ELR (cell line): ENCODE data around the gene HS6ST3.
A peak's percentile ranks its signal among the peaks of the same experiment; 100 is the strongest.

Source experiments
- DNase-seq: peaks from one replicate; pipeline ENCODE4 v3.0.0-alpha.2; 2015; ENCODE audit warnings: low read depth

HS6ST3 gene

DNA sequence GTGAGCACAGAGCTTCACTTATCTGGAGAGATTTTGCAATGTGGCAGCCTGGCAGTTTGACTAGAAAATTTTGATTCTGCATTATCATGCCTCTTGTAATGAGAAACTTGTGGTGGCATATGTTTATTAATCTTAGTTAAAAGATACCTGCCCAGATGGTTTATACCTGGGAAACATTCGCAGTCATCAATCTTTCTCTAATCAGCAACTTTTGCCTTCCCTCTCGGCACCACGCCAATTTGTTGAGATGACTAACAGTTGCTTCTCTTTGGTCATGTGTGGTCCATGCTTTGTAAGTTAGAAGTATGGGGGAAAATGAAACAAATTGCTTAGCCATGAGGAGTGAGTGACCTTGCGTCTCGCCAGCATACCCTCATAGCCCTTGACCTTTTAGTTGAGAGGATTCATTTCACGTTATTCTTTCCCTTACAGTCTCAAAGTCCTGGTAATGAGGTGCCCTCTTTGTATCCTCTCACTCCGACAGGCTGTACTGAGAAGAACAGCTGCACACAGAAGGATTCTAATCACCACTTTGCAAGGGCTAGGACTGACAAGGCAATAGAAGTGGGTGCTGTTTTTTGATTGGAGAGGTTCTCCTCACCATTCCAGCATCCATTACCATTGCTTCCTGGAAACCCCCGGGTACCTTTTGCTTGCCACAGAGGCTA is 703.0 kb downstream of the HS6ST3 start:
- peak; percentile 30 for DNase-seq

DNA sequence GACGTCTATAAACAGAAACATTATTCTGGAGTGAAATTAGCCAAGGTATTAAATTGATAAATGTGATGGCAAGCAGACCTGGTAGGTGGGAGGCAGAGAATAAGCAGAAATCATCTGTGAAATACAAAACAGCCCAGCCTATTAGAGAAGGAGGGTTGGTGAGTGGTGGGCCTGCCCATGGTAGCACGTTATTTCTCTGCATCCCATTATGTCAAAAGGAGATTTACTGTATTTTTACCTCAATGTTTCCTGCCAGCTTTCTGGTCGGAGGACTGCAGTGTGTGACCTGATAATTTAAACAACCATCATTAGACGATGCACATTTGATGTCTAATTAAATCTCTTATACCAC is 703.5 kb downstream of the HS6ST3 start:
- DNase-seq: no peak

DNA sequence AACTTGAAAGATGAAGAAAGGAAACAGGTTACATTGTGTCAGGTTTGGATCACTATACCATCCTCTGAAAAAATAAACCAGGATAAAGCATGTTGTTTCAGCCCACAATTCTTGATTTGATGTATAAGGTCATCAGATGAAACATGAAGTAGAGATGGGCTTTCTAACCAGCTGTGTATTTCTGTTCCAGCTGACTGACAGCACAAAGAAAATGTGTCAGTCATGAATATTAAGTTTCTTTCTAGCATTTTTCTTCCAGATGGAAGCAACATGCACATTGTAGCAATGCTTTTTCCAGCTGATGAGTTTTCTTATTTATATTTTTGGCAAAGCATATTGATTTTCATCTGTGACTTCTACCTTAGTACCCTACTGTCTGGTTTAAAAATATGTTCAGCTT is 704.8 kb downstream of the HS6ST3 start:
- no peak for DNase-seq

DNA sequence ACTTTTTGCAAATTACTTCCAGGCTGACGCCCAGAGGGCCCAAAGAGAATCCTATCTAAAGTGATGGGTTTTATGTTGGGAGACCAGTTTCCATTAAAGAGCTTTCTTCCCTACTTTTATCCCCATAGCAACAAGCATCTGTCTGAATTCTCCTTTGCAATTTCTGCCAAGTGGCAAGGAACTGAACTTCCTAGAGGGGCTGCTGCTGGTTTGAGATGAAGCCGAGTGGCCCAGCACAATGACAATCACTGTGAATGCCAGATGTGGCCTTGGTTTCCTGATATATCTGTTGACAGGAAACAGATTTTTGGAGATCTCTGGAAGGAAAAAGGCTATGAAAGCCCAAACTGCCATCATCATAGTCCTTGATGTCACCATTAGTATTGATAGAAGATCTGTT is 705.8 kb downstream of the HS6ST3 start:
- no peak for DNase-seq

DNA sequence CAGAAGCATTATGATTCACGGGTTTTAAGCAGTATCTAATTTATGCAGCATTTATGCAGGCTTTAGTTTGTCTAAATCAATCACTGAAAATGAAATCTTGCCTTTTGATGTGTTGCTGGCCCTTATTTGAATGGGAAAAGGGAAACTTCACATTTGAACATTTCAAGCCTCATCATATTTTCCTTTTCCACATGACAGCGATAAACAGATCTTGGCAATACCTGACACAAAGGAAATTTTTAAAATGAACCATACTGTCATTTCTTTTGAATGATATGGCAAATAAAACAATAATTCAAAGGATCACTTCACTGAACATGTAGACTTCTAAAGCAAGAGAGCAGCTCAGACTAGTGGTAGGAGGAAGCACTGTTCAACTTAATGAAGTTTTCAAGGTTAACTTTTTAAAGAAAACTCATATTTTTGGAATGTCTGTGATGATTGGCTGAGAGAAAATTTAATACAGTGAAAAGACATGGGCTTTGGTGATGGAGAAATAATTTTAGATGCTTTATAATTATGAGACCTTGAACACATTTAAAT is 706.3 kb downstream of the HS6ST3 start:
- DNase-seq: peak; percentile 14

DNA sequence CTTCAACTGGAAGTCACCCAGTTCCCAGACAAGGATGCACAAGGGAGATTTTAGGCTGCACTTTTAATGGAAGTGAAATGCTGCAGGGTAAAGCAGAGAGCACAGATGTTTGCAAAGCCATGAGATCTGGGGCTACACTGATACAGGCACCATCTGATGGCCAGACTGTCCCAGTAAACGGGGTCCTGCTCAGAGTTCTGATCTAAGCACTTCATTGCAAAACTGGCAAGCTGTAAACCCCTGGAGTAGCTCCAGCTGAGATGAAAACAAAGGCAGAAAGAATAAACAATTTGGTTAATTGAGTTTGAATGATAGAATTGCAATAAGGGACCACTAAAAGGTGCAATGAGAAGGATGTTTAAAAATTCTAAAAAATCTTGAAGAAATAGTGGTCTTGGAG is 707.2 kb downstream of the HS6ST3 start:
- no peak for DNase-seq

DNA sequence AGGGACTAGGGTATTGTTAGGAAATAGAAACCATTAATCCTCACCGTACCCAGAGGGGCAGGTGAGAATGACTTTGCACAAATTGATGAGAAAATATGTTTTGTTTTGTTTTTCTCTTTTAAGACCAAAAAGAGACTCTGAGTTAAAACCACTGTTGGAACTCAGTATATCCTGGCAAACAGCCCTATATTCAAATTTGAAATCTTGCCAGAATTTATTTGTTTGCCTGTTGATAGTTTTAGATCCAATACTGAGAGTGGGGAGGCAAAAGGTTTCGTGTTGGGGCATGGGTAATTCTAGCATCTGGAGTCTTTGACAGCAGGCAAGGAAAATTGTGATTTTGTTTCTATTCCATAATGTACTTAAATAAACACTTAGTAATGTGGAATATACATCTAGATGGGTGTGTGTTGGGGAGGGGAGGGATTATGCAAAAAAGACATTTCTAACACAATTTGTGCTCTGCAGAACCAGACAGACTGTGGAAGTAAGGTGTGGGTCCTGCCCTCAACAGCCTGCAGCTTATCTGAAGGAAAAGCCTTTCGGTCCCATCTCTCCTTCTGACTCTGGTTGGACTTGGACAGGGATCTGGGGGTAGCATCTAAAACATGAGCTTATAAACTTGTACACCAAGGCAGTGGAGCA is 713.7 kb downstream of the HS6ST3 start:
- no peak for DNase-seq

DNA sequence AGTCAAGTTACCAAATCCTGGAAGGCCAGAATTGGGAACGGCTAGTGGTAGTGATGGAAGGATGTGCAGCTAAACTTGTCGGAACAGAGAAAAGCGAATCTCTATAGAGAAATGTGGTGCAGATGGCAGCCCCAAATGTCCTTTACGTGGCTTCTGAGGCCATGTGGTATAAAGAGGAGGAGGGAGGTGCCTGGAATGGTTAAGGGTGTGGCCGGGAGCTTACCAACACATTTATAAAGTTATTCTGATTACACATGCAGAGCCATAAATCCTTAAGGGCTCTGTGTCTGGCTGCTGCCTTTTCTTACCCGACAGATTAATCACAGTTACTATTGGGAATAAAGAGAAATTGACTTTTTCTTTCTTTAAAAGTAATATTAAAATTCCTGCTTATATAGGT is 714.3 kb downstream of the HS6ST3 start:
- DNase-seq: no peak

DNA sequence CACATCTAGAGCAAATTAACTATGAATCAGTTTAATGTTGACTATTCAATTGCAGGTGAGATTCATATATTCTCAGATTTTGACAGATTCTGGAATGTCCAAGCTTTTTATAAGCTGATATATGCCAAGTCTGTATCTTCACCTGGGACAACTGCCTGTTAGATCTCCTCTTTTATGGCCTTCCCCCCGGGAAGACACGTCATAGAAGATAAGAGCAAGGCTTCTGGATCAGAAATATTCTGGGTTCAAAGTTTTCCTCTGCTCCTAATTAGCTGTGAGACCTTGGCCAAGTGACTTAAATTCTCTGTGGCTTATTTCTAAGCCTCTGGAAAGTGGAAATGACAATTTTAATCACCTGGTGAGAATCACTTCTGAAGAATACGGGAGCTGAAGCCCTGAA is 716.8 kb downstream of the HS6ST3 start:
- DNase-seq: no peak

DNA sequence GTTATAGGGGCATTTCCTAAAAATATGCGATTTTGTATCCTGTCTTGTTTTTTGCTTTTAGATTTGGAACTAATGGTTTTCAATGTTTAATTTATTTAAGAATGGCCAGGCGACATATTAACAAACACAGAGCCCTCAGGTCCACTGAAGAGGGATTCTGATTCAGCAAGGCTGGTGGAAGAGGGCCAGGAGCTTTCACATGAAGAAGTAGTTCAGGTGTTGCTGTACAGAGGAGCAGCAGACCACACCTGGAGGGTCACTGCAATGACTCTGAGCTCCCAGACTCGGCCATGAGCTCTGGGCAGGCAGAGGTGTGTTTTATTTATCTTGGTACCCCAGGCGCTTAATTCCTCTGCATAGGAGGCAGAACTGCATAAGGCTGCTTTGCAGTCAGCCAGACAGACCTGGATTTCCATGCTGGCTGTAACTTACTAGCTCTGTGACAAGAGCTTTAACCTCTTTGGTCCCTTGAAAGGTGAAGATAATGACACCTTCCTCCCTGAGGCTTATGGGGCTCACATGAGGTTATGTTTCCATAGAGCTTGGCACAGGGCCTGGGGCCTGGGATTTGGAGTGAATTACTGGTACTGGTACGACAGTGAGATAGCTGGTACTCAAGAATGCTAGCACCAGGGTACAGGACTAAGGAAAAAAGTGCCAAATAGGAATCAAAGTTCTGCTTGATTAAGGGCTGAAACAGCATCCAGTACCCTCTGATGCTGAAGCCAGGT is 719.6 kb downstream of the HS6ST3 start:
- no peak for DNase-seq

DNA sequence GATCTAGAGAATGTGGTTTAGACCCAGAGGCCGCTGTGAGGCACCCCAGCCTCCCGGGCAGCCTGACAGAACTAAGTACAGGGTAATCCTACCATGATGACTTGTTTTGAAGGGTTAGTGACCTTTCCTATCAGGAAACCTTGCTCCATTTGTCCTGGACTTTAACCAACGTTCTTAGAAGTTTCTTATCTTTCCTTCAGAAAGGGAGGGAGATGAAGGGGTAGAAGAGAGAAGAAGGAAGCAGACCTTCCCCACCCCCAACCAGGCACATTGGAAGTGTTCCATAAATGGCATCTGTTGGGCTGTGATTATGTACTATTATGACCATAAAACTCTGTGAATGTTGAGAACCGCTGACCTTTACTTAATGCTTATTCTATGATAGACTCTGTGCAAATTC is 720.2 kb downstream of the HS6ST3 start:
- DNase-seq: no peak

DNA sequence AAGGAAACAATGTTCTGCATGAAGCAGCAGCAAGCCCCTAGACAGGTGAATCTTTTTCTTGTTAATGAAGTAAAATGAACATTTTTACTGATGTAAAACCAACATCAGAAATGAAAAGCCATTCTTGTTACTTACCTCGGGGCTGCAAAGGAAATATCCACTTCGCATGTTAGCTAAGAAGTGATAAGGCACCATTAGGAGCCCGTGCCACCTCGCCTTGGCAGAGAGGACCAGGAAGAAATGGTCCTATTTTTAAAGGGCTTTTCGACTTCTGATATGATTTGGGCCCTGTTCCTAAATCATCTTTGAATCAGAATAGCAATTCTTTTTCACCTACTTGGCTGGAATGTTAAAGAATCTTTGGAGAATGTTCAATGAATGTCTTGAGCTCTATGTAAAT is 721.1 kb downstream of the HS6ST3 start:
- no peak for DNase-seq

DNA sequence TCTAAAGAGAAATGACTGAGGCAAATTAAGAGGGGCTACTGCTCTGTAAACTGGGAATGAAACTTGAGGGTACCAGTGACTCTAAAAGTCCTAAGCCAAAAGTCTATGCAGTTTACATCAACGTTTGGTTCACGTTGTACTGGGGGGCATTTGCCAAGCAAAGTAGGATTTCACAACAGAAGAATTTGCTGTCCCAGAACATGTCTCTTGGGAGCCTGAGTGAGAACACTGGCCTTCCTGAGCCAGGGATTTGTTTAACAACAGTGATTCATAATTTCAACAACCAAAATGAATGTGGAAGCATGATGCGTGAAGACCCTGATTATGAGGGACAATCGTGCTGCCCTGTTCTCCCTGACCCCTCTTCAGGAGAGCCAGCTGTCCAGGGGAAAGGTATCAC is 726.4 kb downstream of the HS6ST3 start:
- DNase-seq: no peak

DNA sequence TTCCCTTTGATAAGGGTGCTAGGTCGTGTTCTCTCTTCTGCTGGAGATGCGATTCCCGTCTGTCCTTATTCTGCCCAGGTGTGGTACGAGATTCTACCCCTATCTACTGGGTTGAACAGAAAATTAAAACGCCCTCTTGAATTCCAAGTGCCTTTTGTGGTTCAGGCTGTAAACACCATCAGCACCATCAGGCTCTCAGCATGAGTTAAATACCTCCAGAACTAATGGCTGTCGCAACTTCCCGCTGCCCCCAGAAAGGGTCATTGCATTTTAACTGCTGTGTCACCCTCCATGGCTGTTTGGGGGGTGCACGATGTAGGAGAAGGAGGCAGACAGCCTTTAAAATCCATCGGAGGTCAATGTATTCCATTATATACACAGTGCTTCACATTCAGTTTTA is 727.0 kb downstream of the HS6ST3 start:
- DNase-seq: no peak

DNA sequence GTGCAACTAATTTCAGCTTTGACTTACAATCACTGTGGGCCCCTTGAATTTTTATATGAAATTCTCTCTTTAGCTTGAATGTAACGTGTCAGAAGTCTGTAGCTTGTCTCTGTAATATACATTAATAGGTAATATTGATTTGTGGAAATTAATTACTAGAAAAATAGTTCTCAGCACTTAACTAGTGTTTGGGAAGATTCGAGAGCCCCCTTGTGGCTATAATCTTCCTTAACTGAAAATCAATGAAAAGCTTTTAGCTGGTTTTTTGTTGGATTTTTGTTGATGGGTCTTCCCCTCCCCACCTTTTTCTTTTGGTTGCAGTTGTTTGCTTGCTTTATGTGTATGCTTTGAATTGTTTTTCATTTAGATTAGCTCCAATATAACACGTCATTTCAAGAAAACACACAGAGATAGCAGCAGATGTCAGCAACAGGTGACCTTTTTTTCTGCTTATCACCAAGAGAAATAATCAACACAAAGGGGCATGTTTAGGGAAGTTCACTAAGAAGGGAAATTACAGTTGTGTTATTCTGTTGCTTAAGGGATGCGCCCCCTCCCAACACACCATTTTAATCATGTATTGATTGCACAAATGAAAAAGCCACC is 727.5 kb downstream of the HS6ST3 start:
- peak; percentile 43 for DNase-seq

DNA sequence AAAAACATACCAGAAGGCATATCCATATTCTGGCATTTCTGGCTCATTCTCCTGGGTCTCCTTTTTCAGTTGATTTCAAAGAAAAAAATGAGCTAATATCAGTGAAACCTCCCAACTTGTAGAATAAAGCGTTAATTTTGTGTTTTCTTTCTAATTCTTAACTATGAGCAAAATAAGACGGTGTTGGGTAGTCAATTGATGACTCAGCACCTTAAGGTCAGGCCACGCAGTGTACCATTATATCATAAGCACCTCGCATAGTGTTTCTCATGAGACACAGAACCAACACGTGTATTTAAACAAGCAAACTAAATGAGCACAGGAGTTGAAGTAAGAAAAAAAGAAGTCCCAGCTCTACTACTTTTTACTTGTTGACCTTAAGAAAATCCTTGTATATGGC is 729.5 kb downstream of the HS6ST3 start:
- no peak for DNase-seq

DNA sequence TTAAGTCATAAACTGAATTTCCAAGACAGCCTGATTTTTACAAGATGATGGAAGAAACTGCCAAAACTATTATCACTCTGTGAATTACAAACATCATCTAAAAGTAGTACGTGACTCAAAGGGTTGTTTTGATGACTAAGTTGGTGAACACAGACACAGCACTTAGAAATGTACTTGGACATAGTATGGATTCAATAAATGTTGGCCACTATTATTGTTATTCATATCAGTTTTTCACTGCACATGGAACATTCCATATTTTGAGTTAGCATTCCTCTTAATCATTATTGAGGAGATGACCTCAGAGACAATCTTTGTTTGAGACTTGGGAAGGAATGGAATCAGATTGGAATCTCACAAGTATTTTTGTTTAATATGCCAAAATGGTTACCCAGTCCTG is 731.5 kb downstream of the HS6ST3 start:
- DNase-seq: peak; percentile 48

DNA sequence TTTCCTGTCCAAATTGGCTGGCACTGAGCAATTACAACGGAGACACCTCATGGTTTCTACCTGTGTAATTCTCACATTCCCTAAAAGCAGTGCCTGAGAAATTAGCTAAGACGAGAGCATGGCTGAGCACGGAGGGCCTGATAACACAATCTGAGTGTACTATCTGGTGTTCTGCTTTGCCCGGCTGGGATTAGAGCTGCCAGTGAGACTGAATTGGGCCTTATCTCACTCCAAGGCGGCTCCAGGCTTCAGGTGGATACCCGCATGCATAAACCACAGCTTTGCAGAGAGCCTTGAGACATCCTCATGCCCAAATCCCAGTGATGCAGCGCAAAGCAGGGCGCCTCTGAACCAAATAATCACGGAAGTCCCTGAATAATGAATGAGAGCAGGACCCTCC is 732.1 kb downstream of the HS6ST3 start:
- no peak for DNase-seq

DNA sequence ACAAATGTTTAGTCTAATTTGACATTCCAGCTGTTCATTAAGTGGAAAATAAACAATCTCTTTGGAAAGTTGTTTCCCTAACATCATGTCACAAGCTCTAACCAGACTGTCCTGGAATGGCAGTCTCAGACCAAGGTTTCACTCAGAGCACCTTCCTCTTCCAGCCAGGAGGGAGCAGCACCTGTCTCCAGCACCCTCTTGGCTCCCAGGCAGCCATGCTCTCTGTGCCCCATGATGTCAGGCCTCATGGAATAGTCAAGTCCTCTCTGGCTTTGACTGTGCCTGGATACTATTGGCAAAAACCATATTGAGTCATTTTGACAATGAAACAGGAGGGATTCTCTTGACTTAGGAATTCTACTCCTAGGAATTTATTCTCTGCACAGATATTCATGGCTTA is 733.0 kb downstream of the HS6ST3 start:
- DNase-seq: peak; percentile 27

DNA sequence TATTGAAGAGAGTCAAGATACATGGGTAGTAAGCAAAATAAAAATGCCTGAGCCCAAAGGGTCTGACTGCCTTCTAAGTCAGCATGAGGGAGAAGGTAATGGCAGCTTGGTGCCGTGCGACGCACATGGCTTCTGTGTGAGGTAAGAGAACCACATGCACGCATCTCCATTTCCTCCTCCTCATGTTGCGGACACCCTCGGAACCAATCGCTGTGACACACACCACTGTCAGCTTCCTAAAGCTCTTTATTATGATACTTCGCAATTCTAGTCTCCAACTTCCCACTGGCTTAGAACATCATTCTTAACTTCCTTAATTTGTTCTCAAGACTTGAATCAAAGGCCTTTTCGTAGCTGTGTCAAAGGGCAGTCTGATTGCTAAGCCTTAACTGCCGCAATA is 734.2 kb downstream of the HS6ST3 start:
- no peak for DNase-seq

DNA sequence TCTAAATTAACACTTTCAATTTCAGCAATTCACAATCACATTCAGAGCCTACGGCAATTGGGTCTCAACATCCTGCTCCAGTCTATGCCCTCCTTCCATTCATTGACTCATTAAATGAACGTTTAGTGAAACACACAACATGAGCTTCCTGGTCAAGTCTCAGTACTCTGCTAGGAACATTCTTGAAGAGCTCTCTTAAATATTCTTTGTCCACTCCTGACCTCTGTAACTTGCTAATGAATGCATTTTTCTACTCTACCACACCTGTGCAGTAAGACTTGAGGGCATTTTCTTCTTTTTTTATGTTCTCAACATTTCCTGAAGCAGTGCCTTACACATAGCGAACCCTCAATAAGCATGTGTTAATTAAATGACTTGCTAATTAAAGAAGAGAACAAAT is 735.7 kb downstream of the HS6ST3 start:
- DNase-seq: no peak

DNA sequence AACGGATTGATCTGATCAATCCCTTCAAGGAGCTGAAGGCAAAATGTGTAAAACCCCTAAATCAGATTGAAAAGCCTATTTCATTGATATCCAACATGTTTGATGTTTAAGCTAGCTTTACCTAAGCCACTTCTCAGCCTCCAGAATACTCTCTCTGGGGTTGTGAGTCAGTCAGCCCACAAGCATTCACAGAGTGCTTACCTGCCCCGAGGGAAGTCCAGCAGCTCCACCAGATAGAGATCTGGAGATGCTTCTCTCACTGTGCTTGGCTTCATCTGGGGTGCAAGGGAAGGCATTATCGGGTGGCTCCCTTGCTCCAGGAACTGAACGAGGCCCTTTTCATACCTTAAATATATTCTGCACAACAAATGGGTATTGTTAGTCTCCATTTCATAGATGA is 744.7 kb downstream of the HS6ST3 start:
- no peak for DNase-seq

DNA sequence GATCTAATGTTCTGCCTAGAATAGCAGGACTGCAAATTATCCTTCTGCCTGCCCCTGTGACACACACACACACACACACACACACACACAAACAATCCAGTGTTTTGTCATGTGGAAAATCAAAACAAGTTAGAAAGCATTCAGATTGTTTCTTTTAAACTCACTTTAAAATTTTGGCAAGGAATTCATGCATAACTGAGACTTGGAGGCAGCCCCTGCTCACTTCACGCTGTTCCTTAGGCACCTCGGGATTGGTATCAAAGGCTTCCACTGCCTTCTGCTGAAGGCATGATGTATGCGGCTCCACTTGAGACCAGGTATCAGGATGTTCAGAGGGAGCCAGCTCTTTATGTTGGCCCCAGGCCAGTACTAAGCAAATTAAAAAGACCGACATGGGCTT is 745.6 kb downstream of the HS6ST3 start:
- DNase-seq: no peak
